ENCODE data around the gene IL1RAPL1.

Gene IL1RAPL1

GRCh38 chrX:29726811-29727210 lies 1139.6 kb downstream of the IL1RAPL1 start:
- Mint-ChIP-seq H3K4me1 (ENCODE audit: low read depth) (no peaks in the 10 kb centered on the region), H3K27ac (no peak overlapping the region), H3K27me3 (no peaks in the 10 kb centered on the region), H3K36me3 (no peaks in the 10 kb centered on the region), H3K9me3 (ENCODE audit: low read depth) (no peaks in the 10 kb centered on the region), H3K4me3 (no peak overlapping the region)

DNA sequence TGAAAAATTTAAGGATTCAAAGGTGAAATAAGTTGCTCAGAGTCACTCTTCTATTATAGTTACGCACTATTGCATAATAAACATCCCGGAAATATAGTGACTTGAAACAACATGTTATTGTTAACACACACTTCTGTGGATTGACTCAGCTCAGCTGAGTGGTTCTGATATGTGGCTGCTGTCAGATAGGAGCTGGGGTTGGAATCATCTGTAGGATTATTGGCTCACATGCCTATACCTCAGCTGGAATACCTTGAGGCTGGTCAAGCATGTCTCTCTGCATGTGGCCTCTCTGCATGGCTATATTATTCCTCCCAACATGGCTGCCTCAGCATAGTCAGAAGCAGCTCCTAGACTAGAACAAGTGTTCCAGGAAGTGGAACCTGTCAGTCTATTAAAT lies 1141.4 kb downstream of the IL1RAPL1 start:
- Mint-ChIP-seq H3K36me3 (no peaks in the 10 kb centered on the region), H3K27me3 (no peaks in the 10 kb centered on the region), H3K4me3 (no peak overlapping the region), H3K9me3 (ENCODE audit: low read depth) (peaks cover 3% of the 10 kb centered on the region), H3K27ac (no peak overlapping the region), H3K4me1 (ENCODE audit: low read depth) (no peaks in the 10 kb centered on the region)

- H3K9me3 Mint-ChIP-seq (ENCODE audit: low read depth), result peaks cover 5% of the 10 kb centered on the region
- H3K27me3 Mint-ChIP-seq, result no peaks in the 10 kb centered on the region
- no peak overlapping the region for H3K4me3 Mint-ChIP-seq
- H3K27ac Mint-ChIP-seq, result no peak overlapping the region
- H3K36me3 Mint-ChIP-seq, result no peaks in the 10 kb centered on the region
- no peaks in the 10 kb centered on the region for H3K4me1 Mint-ChIP-seq (ENCODE audit: low read depth)
Measured at GRCh38 chrX:29744966-29745365, 1157.7 kb downstream of the IL1RAPL1 start.

DNA sequence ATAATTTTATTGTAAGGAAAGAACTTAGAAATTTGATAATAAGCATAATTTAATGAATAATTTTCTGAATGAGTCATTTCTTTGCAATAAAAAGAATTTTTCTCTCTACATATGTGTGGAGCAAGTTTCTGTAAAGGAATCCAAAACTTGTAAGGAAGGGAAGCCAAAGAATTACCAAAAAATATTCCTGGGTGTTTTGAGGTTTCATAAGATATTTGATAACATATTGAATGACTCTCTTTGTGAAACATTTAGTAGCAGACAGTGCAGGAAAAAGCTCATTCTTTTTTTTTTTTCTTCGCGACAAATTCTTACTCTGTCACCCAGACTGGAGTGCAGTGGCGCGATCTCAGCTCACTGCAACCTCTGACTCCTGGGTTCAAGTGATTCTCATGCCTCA lies 1159.1 kb downstream of the IL1RAPL1 start:
- Mint-ChIP-seq H3K9me3 (ENCODE audit: low read depth) (no peaks in the 10 kb centered on the region), H3K27ac (no peak overlapping the region), H3K4me1 (ENCODE audit: low read depth) (no peaks in the 10 kb centered on the region), H3K36me3 (no peaks in the 10 kb centered on the region), H3K27me3 (no peaks in the 10 kb centered on the region), H3K4me3 (no peak overlapping the region)

DNA sequence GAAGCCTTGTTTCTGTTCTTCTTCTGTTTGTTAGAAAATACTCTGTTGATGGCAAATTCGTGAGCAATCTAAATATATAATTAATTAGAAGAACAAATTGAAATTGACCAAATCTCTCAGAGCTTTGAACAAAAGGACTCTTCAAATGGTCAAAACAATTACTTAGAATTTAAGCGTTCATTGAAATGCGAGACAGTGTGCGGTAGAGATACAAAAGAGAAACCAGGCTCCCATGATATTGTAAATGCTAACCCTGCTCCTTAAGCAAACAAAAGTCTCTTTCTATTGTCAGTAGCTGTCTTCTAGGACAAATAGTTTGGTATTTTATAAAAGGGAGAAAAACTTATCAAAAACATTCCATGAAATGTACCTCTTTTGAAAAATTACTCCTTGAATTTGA lies 1174.8 kb downstream of the IL1RAPL1 start:
- Mint-ChIP-seq H3K4me1 (ENCODE audit: low read depth) (no peaks in the 10 kb centered on the region), H3K4me3 (no peak overlapping the region), H3K27me3 (no peaks in the 10 kb centered on the region), H3K9me3 (ENCODE audit: low read depth) (no peaks in the 10 kb centered on the region), H3K27ac (no peak overlapping the region), H3K36me3 (no peaks in the 10 kb centered on the region)

GRCh38 chrX:29775890-29776289 lies 1188.6 kb downstream of the IL1RAPL1 start:
- H3K4me3 Mint-ChIP-seq, result no peak overlapping the region
- no peaks in the 10 kb centered on the region for H3K27me3 Mint-ChIP-seq
- H3K36me3 Mint-ChIP-seq, result no peaks in the 10 kb centered on the region
- no peaks in the 10 kb centered on the region for H3K9me3 Mint-ChIP-seq (ENCODE audit: low read depth)
- H3K27ac Mint-ChIP-seq, result no peak overlapping the region
- no peaks in the 10 kb centered on the region for H3K4me1 Mint-ChIP-seq (ENCODE audit: low read depth)

DNA sequence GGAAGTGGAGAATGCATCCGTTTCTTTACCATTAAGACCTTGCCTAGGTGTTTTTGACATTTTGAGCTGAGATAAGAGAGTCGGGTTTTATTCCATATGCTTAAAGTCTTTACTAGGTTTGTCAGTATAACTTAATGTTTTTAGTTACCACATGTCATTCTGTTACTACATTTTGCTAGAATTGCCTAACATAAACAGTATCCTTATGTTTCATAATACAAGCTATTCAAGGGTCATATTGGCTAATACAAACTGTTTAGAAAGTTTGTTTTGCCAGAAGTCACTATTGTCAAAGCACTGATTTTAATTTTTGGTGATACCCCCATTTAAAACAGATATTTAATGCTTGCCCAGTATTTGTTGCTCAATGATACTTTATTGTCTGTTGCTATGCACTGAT lies 1200.4 kb downstream of the IL1RAPL1 start:
- no peaks in the 10 kb centered on the region for H3K9me3 Mint-ChIP-seq (ENCODE audit: low read depth)
- no peak overlapping the region for H3K27ac Mint-ChIP-seq
- H3K4me1 Mint-ChIP-seq (ENCODE audit: low read depth), result no peaks in the 10 kb centered on the region
- H3K27me3 Mint-ChIP-seq, result no peaks in the 10 kb centered on the region
- H3K36me3 Mint-ChIP-seq, result no peaks in the 10 kb centered on the region
- H3K4me3 Mint-ChIP-seq, result no peak overlapping the region

DNA sequence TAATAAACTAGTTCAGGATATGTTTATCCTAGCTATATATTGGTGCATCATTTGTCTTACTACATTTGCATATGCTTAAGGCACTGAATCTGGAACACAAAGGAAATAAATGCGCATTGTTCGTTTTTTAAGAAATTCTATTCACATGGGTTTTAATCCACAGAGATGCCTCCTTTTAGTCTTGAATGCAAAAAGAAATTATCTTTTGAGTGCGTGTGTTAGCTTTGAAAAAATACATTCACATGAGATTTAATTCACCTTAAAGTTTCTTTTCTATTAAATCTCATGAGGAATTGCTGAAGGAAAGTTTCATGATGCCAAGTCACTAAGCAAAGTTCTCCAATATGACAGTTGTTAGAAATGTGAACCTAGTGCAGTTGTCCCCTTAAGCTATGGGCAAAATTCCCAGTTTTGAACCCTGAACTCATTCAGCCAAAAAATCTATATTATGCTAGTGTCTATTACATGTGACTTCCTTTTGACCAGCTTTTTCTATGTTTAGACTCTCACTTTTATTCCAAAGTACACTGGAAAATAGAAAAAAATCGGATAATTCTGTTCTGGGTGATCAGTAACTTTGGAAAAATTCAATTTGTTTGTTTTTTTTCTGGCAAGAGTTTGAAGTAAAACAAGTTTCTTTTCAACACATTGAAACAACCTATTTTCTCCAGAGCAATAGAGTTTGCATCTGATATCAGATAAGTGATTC lies 1201.9 kb downstream of the IL1RAPL1 start:
- H3K27me3 Mint-ChIP-seq, result no peaks in the 10 kb centered on the region
- H3K4me3 Mint-ChIP-seq, result no peak overlapping the region
- H3K27ac Mint-ChIP-seq, result no peak overlapping the region
- H3K9me3 Mint-ChIP-seq (ENCODE audit: low read depth), result no peaks in the 10 kb centered on the region
- no peaks in the 10 kb centered on the region for H3K4me1 Mint-ChIP-seq (ENCODE audit: low read depth)
- no peaks in the 10 kb centered on the region for H3K36me3 Mint-ChIP-seq

- Mint-ChIP-seq H3K27me3 (no peaks in the 10 kb centered on the region), H3K9me3 (ENCODE audit: low read depth) (no peaks in the 10 kb centered on the region), H3K36me3 (no peaks in the 10 kb centered on the region), H3K27ac (no peak overlapping the region), H3K4me3 (no peak overlapping the region), H3K4me1 (ENCODE audit: low read depth) (no peaks in the 10 kb centered on the region)
Measured at GRCh38 chrX:29792335-29792734, 1205.1 kb downstream of the IL1RAPL1 start.

- H3K9me3 Mint-ChIP-seq (ENCODE audit: low read depth), result no peaks in the 10 kb centered on the region
- H3K27me3 Mint-ChIP-seq, result no peaks in the 10 kb centered on the region
- no peaks in the 10 kb centered on the region for H3K36me3 Mint-ChIP-seq
- no peak overlapping the region for H3K27ac Mint-ChIP-seq
- no peak overlapping the region for H3K4me3 Mint-ChIP-seq
- no peaks in the 10 kb centered on the region for H3K4me1 Mint-ChIP-seq (ENCODE audit: low read depth)
Measured at GRCh38 chrX:29797156-29797555, 1209.9 kb downstream of the IL1RAPL1 start.

GRCh38 chrX:29798469-29798868 lies 1211.2 kb downstream of the IL1RAPL1 start:
- no peaks in the 10 kb centered on the region for H3K27me3 Mint-ChIP-seq
- H3K4me3 Mint-ChIP-seq, result no peak overlapping the region

GRCh38 chrX:29813174-29813573 lies 1225.9 kb downstream of the IL1RAPL1 start:
- Mint-ChIP-seq H3K27me3 (no peaks in the 10 kb centered on the region), H3K4me3 (no peak overlapping the region), H3K4me1 (ENCODE audit: low read depth) (no peaks in the 10 kb centered on the region), H3K9me3 (ENCODE audit: low read depth) (peaks cover 5% of the 10 kb centered on the region), H3K36me3 (no peaks in the 10 kb centered on the region), H3K27ac (no peak overlapping the region)

More at GRCh38 chrX:29798469-29798868, 1211.2 kb downstream of the IL1RAPL1 start:
- Mint-ChIP-seq H3K9me3 (ENCODE audit: low read depth) (no peaks in the 10 kb centered on the region), H3K36me3 (no peaks in the 10 kb centered on the region), H3K27ac (no peak overlapping the region), H3K4me1 (ENCODE audit: low read depth) (no peaks in the 10 kb centered on the region)

DNA sequence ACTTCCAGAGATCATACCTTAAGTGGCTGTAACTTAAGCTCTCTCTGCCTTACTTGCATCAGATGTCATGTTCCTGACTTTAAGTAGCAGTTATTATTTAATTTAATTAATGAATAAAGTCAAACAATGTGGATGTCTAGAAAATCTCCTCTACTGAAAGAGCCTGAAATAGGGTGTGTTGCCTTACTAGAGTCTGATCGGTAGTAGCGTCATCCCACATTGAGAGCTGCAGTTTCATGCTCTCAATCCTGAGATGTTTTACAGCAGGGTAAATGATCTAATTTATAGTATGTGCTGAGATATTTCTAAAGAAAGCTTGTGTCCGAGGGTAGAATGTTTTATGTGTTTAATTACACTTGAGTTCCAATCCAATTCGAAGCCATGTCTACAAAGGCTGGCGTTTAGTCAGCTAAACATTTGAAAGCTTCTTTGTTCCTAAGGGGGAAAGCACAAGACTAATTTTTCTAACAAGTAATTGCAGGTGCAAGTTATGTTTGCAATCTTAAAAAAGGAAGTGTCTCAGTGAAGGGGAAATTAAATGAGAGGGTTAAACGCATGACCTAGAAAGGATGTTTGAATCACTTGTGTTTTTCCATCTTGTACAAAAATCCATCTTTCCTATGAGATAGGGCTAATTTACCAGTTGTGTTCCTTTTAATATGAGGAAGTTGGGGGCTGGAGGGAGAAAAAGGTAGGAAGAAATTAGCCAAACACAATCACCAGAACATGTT lies 1237.1 kb downstream of the IL1RAPL1 start:
- no peaks in the 10 kb centered on the region for H3K27me3 Mint-ChIP-seq
- H3K36me3 Mint-ChIP-seq, result no peaks in the 10 kb centered on the region
- H3K4me1 Mint-ChIP-seq (ENCODE audit: low read depth), result no peaks in the 10 kb centered on the region
- H3K4me3 Mint-ChIP-seq, result no peak overlapping the region
- no peak overlapping the region for H3K27ac Mint-ChIP-seq
- no peaks in the 10 kb centered on the region for H3K9me3 Mint-ChIP-seq (ENCODE audit: low read depth)

GRCh38 chrX:29826742-29827141 lies 1239.5 kb downstream of the IL1RAPL1 start:
- Mint-ChIP-seq H3K36me3 (no peaks in the 10 kb centered on the region), H3K9me3 (ENCODE audit: low read depth) (no peaks in the 10 kb centered on the region), H3K27me3 (no peaks in the 10 kb centered on the region), H3K27ac (no peak overlapping the region), H3K4me3 (no peak overlapping the region), H3K4me1 (ENCODE audit: low read depth) (no peaks in the 10 kb centered on the region)

DNA sequence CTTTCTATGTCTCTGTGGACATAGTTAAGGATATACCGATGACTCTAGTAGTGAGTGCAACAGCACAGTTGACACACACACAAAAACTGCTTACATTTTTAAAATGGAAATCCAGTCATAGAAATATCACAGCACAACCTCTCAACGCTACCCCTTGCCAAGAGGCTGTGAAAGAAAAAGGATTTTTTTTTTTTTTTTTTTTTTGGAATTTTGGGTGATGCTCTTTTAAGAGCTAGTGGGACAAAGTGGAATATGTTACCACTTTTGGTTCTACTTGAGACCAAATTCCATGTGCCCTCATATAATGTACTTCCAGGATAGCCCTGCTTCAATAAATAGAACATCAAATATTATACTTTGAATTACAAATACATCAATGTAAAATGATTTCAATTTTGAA lies 1247.1 kb downstream of the IL1RAPL1 start:
- H3K27me3 Mint-ChIP-seq, result no peaks in the 10 kb centered on the region
- H3K36me3 Mint-ChIP-seq, result no peaks in the 10 kb centered on the region
- H3K27ac Mint-ChIP-seq, result no peak overlapping the region
- no peak overlapping the region for H3K4me3 Mint-ChIP-seq
- no peaks in the 10 kb centered on the region for H3K4me1 Mint-ChIP-seq (ENCODE audit: low read depth)
- H3K9me3 Mint-ChIP-seq (ENCODE audit: low read depth), result no peaks in the 10 kb centered on the region

DNA sequence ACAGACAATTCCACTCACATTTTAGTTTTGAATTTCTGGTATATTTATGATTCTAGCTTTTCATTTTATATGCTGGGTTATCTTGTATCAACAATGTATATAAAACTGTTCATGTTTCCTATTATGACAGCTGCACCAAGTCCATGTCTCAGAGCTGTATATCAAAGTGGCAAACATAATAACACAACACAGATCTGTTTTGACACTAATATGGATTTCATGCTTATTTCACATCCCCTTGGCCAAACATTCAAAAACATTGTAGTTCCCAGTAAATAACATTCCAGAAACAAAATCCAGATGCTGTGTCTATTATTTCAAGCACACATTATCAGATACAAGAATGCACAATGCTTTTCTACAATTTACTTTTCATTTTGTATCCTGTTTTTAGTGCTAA lies 1247.5 kb downstream of the IL1RAPL1 start:
- Mint-ChIP-seq H3K27ac (no peak overlapping the region), H3K4me3 (no peak overlapping the region), H3K36me3 (no peaks in the 10 kb centered on the region), H3K4me1 (ENCODE audit: low read depth) (no peaks in the 10 kb centered on the region), H3K9me3 (ENCODE audit: low read depth) (no peaks in the 10 kb centered on the region), H3K27me3 (no peaks in the 10 kb centered on the region)
